ENCODE measurements around the gene CORO2A. TPM values are rescaled to one million over a fixed set of nuclear protein-coding genes. Genes with fewer than 3 reads are reported as not detected.

Gene CORO2A
- total and polyA plus RNA-seq, 2 of the 8 experiments (the other 6 are each of a cell fraction or from before 2014, with no cell fraction given): 13.7 to 27.9 TPM

DNA sequence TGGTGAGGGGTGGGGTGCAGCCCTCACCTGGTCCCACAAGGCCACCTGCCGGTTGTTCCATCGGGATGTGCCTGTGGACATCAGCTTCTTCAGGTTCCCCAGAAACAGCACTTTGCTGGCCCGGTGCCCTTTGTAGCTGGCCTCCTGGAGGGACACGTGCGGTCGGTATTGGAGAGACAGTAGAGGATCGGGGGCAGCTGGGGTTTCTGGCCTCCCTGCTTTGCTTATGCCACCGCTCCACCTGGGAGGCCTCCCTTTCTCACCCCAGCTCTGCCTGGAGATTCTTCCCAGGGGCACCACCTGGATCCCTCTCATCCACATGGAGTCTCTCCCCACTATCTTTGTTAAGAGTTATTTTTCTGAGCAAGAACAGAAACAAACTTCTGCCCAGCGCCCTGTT is 60.3 kb downstream of the CORO2A start (continued):
- TF ChIP-seq, protein P1, sequence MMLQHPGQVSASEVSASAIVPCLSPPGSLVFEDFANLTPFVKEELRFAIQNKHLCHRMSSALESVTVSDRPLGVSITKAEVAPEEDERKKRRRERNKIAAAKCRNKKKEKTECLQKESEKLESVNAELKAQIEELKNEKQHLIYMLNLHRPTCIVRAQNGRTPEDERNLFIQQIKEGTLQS (IDR thresholded peaks at IDR 0.05; ENCODE audit: insufficient read depth, low read depth, low read length): no peak
- TF ChIP-seq EP300 (IDR thresholded peaks at IDR 0.05; ENCODE audit: borderline replicate concordance in 1 of 2, low read depth in 2 of 2, low read length in 2 of 2) (no peak), HDAC2 (IDR thresholded peaks at IDR 0.05; ENCODE audit: borderline replicate concordance in 1 of 2, low read depth in 2 of 2, low read length in 2 of 2) (no peak), BRCA1 (IDR thresholded peaks at IDR 0.05; ENCODE audit: low read depth, low read length) (no peak), CTBP2 (IDR thresholded peaks at IDR 0.05; ENCODE audit: borderline replicate concordance, insufficient read depth, insufficient read length, low read length) (no peak)
- TF ChIP-seq, protein P2, sequence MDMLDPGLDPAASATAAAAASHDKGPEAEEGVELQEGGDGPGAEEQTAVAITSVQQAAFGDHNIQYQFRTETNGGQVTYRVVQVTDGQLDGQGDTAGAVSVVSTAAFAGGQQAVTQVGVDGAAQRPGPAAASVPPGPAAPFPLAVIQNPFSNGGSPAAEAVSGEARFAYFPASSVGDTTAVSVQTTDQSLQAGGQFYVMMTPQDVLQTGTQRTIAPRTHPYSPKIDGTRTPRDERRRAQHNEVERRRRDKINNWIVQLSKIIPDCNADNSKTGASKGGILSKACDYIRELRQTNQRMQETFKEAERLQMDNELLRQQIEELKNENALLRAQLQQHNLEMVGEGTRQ (IDR thresholded peaks at IDR 0.05; ENCODE audit: low read length): no peak
